ENCODE data around the gene PLPPR1.

- TF ChIP-seq ATF3 (IDR thresholded peaks at IDR 0.05) (no peak), GABPA (IDR thresholded peaks at IDR 0.05 in 1 of 2, conservative IDR thresholded peaks at IDR 0.05 in 1 of 2) (no peak)
- TF ChIP-seq, protein P1, sequence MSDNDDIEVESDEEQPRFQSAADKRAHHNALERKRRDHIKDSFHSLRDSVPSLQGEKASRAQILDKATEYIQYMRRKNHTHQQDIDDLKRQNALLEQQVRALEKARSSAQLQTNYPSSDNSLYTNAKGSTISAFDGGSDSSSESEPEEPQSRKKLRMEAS (IDR thresholded peaks at IDR 0.05): no peak
- TF ChIP-seq, protein P2, sequence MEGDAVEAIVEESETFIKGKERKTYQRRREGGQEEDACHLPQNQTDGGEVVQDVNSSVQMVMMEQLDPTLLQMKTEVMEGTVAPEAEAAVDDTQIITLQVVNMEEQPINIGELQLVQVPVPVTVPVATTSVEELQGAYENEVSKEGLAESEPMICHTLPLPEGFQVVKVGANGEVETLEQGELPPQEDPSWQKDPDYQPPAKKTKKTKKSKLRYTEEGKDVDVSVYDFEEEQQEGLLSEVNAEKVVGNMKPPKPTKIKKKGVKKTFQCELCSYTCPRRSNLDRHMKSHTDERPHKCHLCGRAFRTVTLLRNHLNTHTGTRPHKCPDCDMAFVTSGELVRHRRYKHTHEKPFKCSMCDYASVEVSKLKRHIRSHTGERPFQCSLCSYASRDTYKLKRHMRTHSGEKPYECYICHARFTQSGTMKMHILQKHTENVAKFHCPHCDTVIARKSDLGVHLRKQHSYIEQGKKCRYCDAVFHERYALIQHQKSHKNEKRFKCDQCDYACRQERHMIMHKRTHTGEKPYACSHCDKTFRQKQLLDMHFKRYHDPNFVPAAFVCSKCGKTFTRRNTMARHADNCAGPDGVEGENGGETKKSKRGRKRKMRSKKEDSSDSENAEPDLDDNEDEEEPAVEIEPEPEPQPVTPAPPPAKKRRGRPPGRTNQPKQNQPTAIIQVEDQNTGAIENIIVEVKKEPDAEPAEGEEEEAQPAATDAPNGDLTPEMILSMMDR (IDR thresholded peaks at IDR 0.05; ENCODE audit: low read depth, low read length, missing input control): no peak
These were observed 8.9 kb downstream of the PLPPR1 start for GRCh38 chr9:101037430-101037829.
